ENCODE results near the gene RAMACL. TPM values are rescaled to one million over a fixed set of nuclear protein-coding genes. Genes with fewer than 3 reads are reported as not detected.
"Not testable (repeated sequence)": the region's sequence is repeated elsewhere in the genome, so short reads cannot be mapped to it uniquely, and the experiment has no call there.

Gene RAMACL
- total RNA-seq, 1 donor from 2014 or later, result 6.6 TPM

GRCh38 chr6:166582258-166582657, 4.2 kb downstream of the RAMACL start:
- intact Hi-C loops (cut with DNase I), result no loop called here
- no peak overlapping the region for H3K27ac ChIP-seq
- no peaks in the 10 kb centered on the region for H3K36me3 ChIP-seq

GRCh38 chr6:166581801-166582200, 4.7 kb downstream of the RAMACL start:
- H3K27ac ChIP-seq; H3K4me1 ChIP-seq; H3K27me3 ChIP-seq (ENCODE audit: low read depth); H3K4me3 ChIP-seq; H3K36me3 ChIP-seq; intact Hi-C loops (cut with DNase I); H3K9me3 ChIP-seq; ATAC-seq; DNase-seq: not testable (repeated sequence)

More at GRCh38 chr6:166582258-166582657, 4.2 kb downstream of the RAMACL start:
- no peak for ATAC-seq
- H3K4me3 ChIP-seq, result no peak overlapping the region
- H3K27me3 ChIP-seq (ENCODE audit: low read depth), result no peaks in the 10 kb centered on the region
- DNase-seq, result no peak
- H3K9me3 ChIP-seq, result no peaks in the 10 kb centered on the region
- H3K4me1 ChIP-seq, result peaks cover 6% of the 10 kb centered on the region
- TF ChIP-seq CTCF (IDR thresholded peaks at IDR 0.05), result no peak

GRCh38 chr6:166581091-166581511, 5.4 kb downstream of the RAMACL start:
- Histone ChIP-seq H3K4me3 (no peak overlapping the region), H3K36me3 (no peaks in the 10 kb centered on the region), H3K9me3 (no peaks in the 10 kb centered on the region), H3K4me1 (peaks cover 6% of the 10 kb centered on the region), H3K27ac (no peak overlapping the region), H3K27me3 (ENCODE audit: low read depth) (no peaks in the 10 kb centered on the region)
- DNase-seq (no peak), ATAC-seq (no peak)
- intact Hi-C loops (cut with DNase I), result no loop called here
- no peak for TF ChIP-seq CTCF (IDR thresholded peaks at IDR 0.05)

- Histone ChIP-seq H3K27me3 (ENCODE audit: low read depth) (no peaks in the 10 kb centered on the region), H3K4me1 (peaks cover 6% of the 10 kb centered on the region), H3K36me3 (no peaks in the 10 kb centered on the region), H3K4me3 (no peak overlapping the region), H3K27ac (no peak overlapping the region), H3K9me3 (no peaks in the 10 kb centered on the region)
- DNase-seq (no peak), ATAC-seq (no peak)
- intact Hi-C loops (cut with DNase I), result no loop called here
- no peak for TF ChIP-seq CTCF (IDR thresholded peaks at IDR 0.05)
Measured at GRCh38 chr6:166580076-166581050, 6.1 kb downstream of the RAMACL start.

GRCh38 chr6:166579237-166579850, 7.1 kb downstream of the RAMACL start:
- no peak overlapping the region for H3K4me3 ChIP-seq
- H3K36me3 ChIP-seq, result no peaks in the 10 kb centered on the region
- intact Hi-C loops (cut with DNase I), result no loop called here
- no peak overlapping the region for H3K27ac ChIP-seq
- H3K9me3 ChIP-seq, result no peaks in the 10 kb centered on the region
- ATAC-seq (peak in 1 of 2 donors; percentile 61), DNase-seq (no peak)
- H3K27me3 ChIP-seq (ENCODE audit: low read depth), result no peaks in the 10 kb centered on the region
- no peak for TF ChIP-seq CTCF (IDR thresholded peaks at IDR 0.05)
- H3K4me1 ChIP-seq, result peaks cover 11% of the 10 kb centered on the region
